ENCODE results near the gene ARHGEF10L.

- no peak for TF ChIP-seq CTCF (IDR thresholded peaks at IDR 0.05; ENCODE audit: insufficient read depth, low read length, poor library complexity, severe bottlenecking)
- TF ChIP-seq EZH2phosphoT487 (conservative IDR thresholded peaks at IDR 0.05; ENCODE audit: low read length) = no peak
These were observed 62.3 kb downstream of the ARHGEF10L start for GRCh38 chr1:17601643-17602382.
